Measurements from ENCODE around the gene SIAH2. TPM values are rescaled to one million over a fixed set of nuclear protein-coding genes. Genes with fewer than 3 reads are reported as not detected.

SIAH2 gene
- total RNA-seq, 1 donor from 2014 or later = 18.6 TPM

- Histone ChIP-seq H3K27ac (no peak overlapping the region), H3K4me3 (no peak overlapping the region), H3K27me3 (ENCODE audit: low read depth) (no peaks in the 10 kb centered on the region), H3K36me3 (no peaks in the 10 kb centered on the region), H3K4me1 (peaks cover under 1% of the 10 kb centered on the region), H3K9me3 (no peaks in the 10 kb centered on the region)
- ATAC-seq (no peak), DNase-seq (no peak)
- no peak for TF ChIP-seq CTCF (IDR thresholded peaks at IDR 0.05)
- intact Hi-C loops (cut with DNase I) = no loop called here
These were observed 63.8 kb downstream of the SIAH2 start for GRCh38 chr3:150699068-150699639.

GRCh38 chr3:150697646-150698045, 65.3 kb downstream of the SIAH2 start:
- intact Hi-C loops (cut with DNase I) = no loop called here

GRCh38 chr3:150691414-150692040, 71.4 kb downstream of the SIAH2 start:
- intact Hi-C loops (cut with DNase I) = no loop called here
- TF ChIP-seq CTCF (IDR thresholded peaks at IDR 0.05) = no peak
- H3K9me3 ChIP-seq = peaks cover 7% of the 10 kb centered on the region
- no peaks in the 10 kb centered on the region for H3K36me3 ChIP-seq
- no peak for ATAC-seq
- H3K27ac ChIP-seq = no peak overlapping the region
- no peaks in the 10 kb centered on the region for H3K4me1 ChIP-seq
- no peak overlapping the region for H3K4me3 ChIP-seq
- DNase-seq = no peak
- H3K27me3 ChIP-seq (ENCODE audit: low read depth) = no peaks in the 10 kb centered on the region

More at GRCh38 chr3:150697646-150698045, 65.3 kb downstream of the SIAH2 start:
- Histone ChIP-seq H3K4me3 (no peak overlapping the region), H3K9me3 (no peaks in the 10 kb centered on the region), H3K27me3 (ENCODE audit: low read depth) (no peaks in the 10 kb centered on the region), H3K4me1 (no peaks in the 10 kb centered on the region), H3K36me3 (no peaks in the 10 kb centered on the region), H3K27ac (no peak overlapping the region)
- no peak for TF ChIP-seq CTCF (IDR thresholded peaks at IDR 0.05)
- ATAC-seq (no peak), DNase-seq (no peak)

Other genes starting within 250 kb of the SIAH2 start
- gene SERP1, start 216.7 kb downstream of the SIAH2 start, total RNA-seq = 150 TPM
- 91.9 TPM for gene EIF2A, start 216.4 kb downstream of the SIAH2 start, total RNA-seq
- gene SELENOT, start 159.8 kb downstream of the SIAH2 start, total RNA-seq = 107 TPM
- gene ERICH6, start 59.2 kb downstream of the SIAH2 start, total RNA-seq = not detected
- gene MINDY4B, start 142.3 kb upstream of the SIAH2 start, total RNA-seq = not detected
- not detected for gene CLRN1, start 209.6 kb upstream of the SIAH2 start, total RNA-seq

Data from lower lobe of right lung (tissue), 2 donors.